Psoas muscle (tissue), 8 donors: Measurements from ENCODE around the gene ITSN1. TPM values are rescaled to one million over a fixed set of nuclear protein-coding genes. Genes with fewer than 3 reads are reported as not detected.

Experiments
- ATAC-seq, 4 donors: fragments of 200-7000 bp; cut with Tn5 transposase; one replicate each; pipeline ENCODE4 v1.9.1; 2020; ENCODE audit warnings: moderate library complexity in 3 of 4, mild to moderate bottlenecking in 2 of 4
- DNase-seq, 2 donors: peaks; one replicate each; pipeline ENCODE4 v3.0.0-alpha.2; 2020
- H3K27ac ChIP-seq: fragments of 200-600 bp; one replicate; pipeline ENCODE4 v1.8.0; 2022
- H3K27me3 ChIP-seq, 3 donors: fragments of 200-600 bp in 1 of 3; one replicate each; pipeline versions ENCODE4 v1.6.1 to v1.8.0; 2013 to 2022; ENCODE audit warnings: low read length in 2 of 3, mild to moderate bottlenecking in 2 of 3, moderate library complexity in 1 of 3; ENCODE audit not compliant: insufficient read depth in 3 of 3
- H3K36me3 ChIP-seq, 2 donors: fragments of 200-600 bp in 1 of 2; one replicate each; pipeline versions ENCODE4 v1.6.1 to v1.8.0; 2013 to 2022; ENCODE audit warnings: low read depth in 1 of 2, mild to moderate bottlenecking in 1 of 2, moderate library complexity in 1 of 2; ENCODE audit not compliant: insufficient read depth in 1 of 2
- H3K4me1 ChIP-seq: fragments of 200-600 bp; one replicate; pipeline ENCODE4 v1.8.0; 2022
- H3K4me3 ChIP-seq: fragments of 200-600 bp; one replicate; pipeline ENCODE4 v1.8.0; 2022; ENCODE audit warnings: mild to moderate bottlenecking
- H3K9me3 ChIP-seq: fragments of 200-600 bp; one replicate; pipeline ENCODE4 v1.8.0; 2022
- WGBS, 3 donors: extraction: QIAGEN DNeasy Blood & Tissue Kit; methylation state at CpG; one replicate each; pipeline versions ENCODE4 v1.1.6 to v1.1.7; 2013; 5-methylcytosine and 5-hydroxymethylcytosine counted together
- intact Hi-C, 2 donors: fragments of 100-400 bp; cut with DNase I; formaldehyde crosslinking; loops; one replicate each; pipeline versions ENCODE4 v1.11.0 to v1.14.2; 2022
- polyA plus RNA-seq, 3 donors: library from polyadenylated mRNA; stranded (reverse); fragments of 200-250 nt; gene quantifications; one replicate each; pipeline ENCODE4 v1.2.3, GENCODE V29; 2013
- total RNA-seq, 4 donors: library from RNA; stranded (reverse); fragmentation: NEBNext Ultra II Directional in 2 of 4; extraction: Animal tissue kit (Norgen Biotek cat#: 25700) in 2 of 4; gene quantifications; one replicate each; pipeline versions ENCODE4 v1.2.1 to v1.2.4, GENCODE V29; 2021 to 2023
- TF ChIP-seq, protein P1 (sequence below): fragments of 200-600 bp; IDR thresholded peaks from one replicate; pipeline ENCODE4 v1.8.0; 2022; ENCODE audit warnings: antibody characterized with exemption
- donor health status: healthy with polysubstance abuse.
- donor health status: DM: no; HTN: no; CAD: no; lungs with moderate emphysema.
- donor health status: Bipolar disorder and iron deficiency.
- donor health status: healthy.
- donor health status: DM: yes; HTN: yes; CAD: no.
- donor health status: DM: no; HTN: no; CAD: no.
- donor health status: DM: no; HTN: no; CAD: no.
- donor health status: DM: yes; HTN: yes; CAD: no.

Gene ITSN1
- total and polyA plus RNA-seq, 7 donors: 9.3 to 43.8 (median 22.4) TPM

DNA sequence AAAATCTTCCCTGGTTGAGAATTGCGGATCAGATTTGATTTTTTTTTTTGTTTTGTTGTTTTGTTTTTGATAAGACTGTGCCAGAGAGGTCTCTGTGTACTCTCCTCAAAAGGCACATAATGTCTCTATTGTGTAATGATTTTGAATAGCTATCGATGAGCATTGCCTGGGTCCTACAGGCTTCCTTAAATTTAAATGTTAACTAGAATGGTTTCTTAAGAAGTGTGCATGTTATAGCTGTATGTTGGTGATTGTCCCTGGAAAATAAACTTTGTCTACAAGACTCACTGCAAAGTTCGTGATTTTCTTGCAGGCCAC lies 121.2 kb downstream of the ITSN1 start:
- H3K27ac ChIP-seq: no peak overlapping the region
- DNase-seq: no peak
- no peak for ATAC-seq
- TF ChIP-seq, protein P1, sequence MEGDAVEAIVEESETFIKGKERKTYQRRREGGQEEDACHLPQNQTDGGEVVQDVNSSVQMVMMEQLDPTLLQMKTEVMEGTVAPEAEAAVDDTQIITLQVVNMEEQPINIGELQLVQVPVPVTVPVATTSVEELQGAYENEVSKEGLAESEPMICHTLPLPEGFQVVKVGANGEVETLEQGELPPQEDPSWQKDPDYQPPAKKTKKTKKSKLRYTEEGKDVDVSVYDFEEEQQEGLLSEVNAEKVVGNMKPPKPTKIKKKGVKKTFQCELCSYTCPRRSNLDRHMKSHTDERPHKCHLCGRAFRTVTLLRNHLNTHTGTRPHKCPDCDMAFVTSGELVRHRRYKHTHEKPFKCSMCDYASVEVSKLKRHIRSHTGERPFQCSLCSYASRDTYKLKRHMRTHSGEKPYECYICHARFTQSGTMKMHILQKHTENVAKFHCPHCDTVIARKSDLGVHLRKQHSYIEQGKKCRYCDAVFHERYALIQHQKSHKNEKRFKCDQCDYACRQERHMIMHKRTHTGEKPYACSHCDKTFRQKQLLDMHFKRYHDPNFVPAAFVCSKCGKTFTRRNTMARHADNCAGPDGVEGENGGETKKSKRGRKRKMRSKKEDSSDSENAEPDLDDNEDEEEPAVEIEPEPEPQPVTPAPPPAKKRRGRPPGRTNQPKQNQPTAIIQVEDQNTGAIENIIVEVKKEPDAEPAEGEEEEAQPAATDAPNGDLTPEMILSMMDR: no peak
- no peaks in the 10 kb centered on the region for H3K9me3 ChIP-seq
- intact Hi-C loops: no loop called here
- peaks cover 0 to 33% of the 10 kb centered on the region in 2 donors for H3K36me3 ChIP-seq
- no peak overlapping the region for H3K4me3 ChIP-seq
- H3K27me3 ChIP-seq: no peaks in the 10 kb centered on the region
- H3K4me1 ChIP-seq: peaks cover 4% of the 10 kb centered on the region
- WGBS, 3 donors: 95 to 99% (median 96%) methylated on average over 3 of the region's 3 CpGs

DNA sequence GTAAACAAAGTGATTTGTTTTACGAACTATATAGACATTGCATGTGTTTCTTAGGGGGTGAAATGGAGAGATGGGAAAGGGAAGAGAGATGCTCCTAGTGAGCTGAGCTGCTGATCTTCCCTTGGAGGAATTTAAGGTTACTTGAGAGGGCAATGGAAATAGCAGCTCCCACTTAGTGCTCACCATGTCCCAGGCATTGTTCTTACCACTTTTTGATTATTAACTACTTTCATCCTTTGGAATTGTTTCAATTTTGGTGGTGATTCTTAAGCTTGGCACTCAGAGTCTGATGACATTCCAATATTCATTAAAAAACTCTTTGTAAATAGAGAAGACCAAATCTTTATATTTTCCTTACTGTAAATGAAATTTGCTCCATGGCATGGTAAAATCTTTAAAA lies 124.9 kb downstream of the ITSN1 start:
- Histone ChIP-seq H3K9me3 (no peaks in the 10 kb centered on the region), H3K4me1 (no peaks in the 10 kb centered on the region), H3K36me3 (peaks cover 0 to 58% of the 10 kb centered on the region in 2 donors), H3K27me3 (no peaks in the 10 kb centered on the region), H3K27ac (no peak overlapping the region), H3K4me3 (no peak overlapping the region)
- ATAC-seq: no peak
- intact Hi-C loops: no loop called here
- no peak for DNase-seq
- WGBS, 3 donors: 97 to 100% (median 99%) methylated on average over 1 of the region's 1 CpG
- TF ChIP-seq, protein P1: no peak

DNA sequence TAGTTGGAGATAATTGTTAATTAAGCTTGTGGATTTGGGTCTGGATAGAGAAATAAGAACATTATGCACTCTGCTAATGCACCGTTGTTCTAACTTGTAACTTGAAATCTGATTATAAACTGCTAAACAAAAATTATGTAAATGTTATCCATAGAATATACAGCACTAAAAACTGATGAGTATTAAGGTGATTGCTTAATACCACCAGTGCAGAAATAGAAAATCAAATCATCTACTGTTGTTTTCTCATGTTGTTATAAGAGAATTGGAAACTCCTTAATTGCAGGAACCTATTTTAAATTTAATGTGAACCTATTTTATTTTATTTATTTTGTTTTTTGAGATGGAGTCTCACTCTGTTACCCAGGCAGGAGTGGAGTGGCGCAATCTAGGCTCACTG lies 125.7 kb downstream of the ITSN1 start:
- Histone ChIP-seq H3K36me3 (peaks cover 0 to 65% of the 10 kb centered on the region in 2 donors), H3K27me3 (no peaks in the 10 kb centered on the region), H3K4me1 (no peaks in the 10 kb centered on the region), H3K9me3 (no peaks in the 10 kb centered on the region), H3K4me3 (no peak overlapping the region), H3K27ac (no peak overlapping the region)
- 96 to 98% (median 97%) methylated on average over 2 of the region's 2 CpGs for WGBS, 3 donors
- TF ChIP-seq, protein P1: no peak
- DNase-seq: no peak
- intact Hi-C loops: no loop called here
- no peak for ATAC-seq

DNA sequence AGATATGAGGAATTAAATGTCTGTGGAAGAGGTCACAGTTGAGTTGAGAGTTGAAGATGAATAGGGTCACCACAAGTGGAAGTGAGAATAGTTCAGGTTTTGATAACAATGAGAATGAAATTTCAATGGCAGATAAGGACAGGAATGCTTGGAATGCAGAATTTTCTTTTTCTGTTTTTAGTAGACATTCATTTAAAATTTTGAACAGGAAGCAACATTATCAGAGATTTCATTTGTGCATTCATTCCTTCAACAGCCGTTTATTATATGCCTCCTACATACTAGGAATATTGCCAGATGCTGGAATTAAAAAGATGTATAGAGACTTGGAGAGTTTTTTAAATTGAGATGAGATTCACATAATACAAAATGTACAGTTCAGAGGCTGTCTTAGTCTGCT lies 126.8 kb downstream of the ITSN1 start:
- TF ChIP-seq, protein P1: no peak
- Histone ChIP-seq H3K4me3 (no peak overlapping the region), H3K9me3 (no peaks in the 10 kb centered on the region), H3K36me3 (peaks cover 0 to 66% of the 10 kb centered on the region in 2 donors), H3K27me3 (no peaks in the 10 kb centered on the region), H3K27ac (no peak overlapping the region), H3K4me1 (no peaks in the 10 kb centered on the region)
- no peak for ATAC-seq
- no peak for DNase-seq
- WGBS, 3 donors: 57 to 88% (median 80%) methylated on average over 1 of the region's 1 CpG
- intact Hi-C loops: no loop called here

DNA sequence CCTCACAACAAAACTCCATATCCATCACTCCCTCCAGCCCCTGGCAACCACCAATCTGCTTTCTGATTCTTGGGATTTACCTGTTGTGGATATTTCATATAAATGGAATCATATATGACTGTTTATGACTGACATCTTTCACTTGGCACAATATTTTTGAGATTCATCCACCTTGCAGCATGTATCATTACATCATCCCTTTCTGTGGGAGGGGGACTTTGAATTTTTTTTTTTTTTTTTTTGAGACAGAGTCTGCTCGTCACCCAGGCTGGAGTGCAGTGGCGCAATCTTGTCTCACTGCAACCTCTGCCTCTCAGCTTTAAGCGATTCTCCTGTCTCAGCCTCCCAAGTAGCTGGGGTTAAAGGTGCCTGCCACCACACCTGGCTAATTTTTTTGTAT lies 128.2 kb downstream of the ITSN1 start:
- H3K27ac ChIP-seq: no peak overlapping the region
- TF ChIP-seq, protein P1: no peak
- no peaks in the 10 kb centered on the region for H3K9me3 ChIP-seq
- peaks cover 5% of the 10 kb centered on the region for H3K4me1 ChIP-seq
- intact Hi-C loops: no loop called here
- WGBS, 3 donors: 96 to 98% (median 97%) methylated on average over 3 of the region's 3 CpGs
- peaks cover 0 to 70% of the 10 kb centered on the region in 2 donors for H3K36me3 ChIP-seq
- no peak for ATAC-seq
- no peak overlapping the region for H3K4me3 ChIP-seq
- no peak for DNase-seq
- no peaks in the 10 kb centered on the region for H3K27me3 ChIP-seq
